Retinal pigment epithelial cell (primary cell): Measurements from ENCODE around the gene OR51V1.
A peak's percentile ranks its signal among the peaks of the same experiment; 100 is the strongest.

Experiments used
- DNase-seq: peaks from one replicate; pipeline ENCODE4 v3.0.0-alpha.2; 2010; ENCODE audit warnings: low read depth
- H3K4me3 ChIP-seq: 2 replicates; pipeline ENCODE4 v1.5.1; 2011; ENCODE audit warnings: mild to moderate bottlenecking, low read length, control low read depth, moderate library complexity
- TF ChIP-seq, protein P1 (sequence below): conservative IDR thresholded peaks from 2 replicates; pipeline ENCODE4 v1.5.1; 2011; ENCODE audit warnings: low read depth, low read length, control low read depth, inconsistent platforms

OR51V1 gene

DNA sequence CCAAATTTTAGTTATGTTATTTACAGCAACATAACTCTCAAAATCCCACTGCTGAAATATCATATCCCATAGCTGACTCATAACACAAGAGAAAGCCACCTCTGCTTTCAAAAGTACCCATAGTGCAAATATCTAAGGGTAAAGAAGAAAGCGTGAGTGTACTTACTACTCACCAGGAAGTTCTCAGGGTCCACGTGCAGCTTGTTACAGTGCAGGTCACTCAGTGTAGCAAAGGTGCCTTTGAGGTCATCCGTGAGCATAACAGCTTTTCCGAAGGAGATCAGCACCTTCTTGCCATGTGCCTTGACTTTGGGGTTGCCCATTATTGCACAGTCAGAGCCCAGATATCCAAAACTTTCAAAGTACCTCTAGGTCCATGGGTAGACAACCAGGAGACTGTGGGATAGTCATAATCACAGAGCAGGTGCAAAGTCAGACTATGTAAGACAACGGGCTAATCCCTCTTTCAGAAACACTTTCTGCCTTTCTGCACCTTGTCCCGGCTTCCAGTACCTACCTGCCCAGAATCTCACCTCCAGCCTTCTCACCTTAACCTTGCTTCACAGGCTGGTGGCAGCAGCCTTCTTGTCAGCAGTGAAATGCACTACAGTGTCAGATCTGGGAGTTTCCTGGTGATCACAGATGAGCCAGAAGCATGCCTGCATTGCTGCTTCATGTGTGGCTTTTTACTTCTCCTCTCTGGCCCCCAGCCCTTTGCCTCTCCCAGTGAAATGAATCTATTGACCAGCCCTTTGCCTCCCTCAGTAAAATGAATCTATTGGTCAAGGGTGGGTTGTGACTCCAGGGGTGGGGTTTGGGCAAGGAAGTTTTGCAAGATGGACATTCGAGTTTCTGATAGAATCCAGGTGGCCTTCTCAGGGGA lies 42.7 kb upstream of the OR51V1 start:
- TF ChIP-seq, protein P1, sequence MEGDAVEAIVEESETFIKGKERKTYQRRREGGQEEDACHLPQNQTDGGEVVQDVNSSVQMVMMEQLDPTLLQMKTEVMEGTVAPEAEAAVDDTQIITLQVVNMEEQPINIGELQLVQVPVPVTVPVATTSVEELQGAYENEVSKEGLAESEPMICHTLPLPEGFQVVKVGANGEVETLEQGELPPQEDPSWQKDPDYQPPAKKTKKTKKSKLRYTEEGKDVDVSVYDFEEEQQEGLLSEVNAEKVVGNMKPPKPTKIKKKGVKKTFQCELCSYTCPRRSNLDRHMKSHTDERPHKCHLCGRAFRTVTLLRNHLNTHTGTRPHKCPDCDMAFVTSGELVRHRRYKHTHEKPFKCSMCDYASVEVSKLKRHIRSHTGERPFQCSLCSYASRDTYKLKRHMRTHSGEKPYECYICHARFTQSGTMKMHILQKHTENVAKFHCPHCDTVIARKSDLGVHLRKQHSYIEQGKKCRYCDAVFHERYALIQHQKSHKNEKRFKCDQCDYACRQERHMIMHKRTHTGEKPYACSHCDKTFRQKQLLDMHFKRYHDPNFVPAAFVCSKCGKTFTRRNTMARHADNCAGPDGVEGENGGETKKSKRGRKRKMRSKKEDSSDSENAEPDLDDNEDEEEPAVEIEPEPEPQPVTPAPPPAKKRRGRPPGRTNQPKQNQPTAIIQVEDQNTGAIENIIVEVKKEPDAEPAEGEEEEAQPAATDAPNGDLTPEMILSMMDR: no peak
- DNase-seq: peak; percentile 7
- H3K4me3 ChIP-seq: no peak overlapping the region

DNA sequence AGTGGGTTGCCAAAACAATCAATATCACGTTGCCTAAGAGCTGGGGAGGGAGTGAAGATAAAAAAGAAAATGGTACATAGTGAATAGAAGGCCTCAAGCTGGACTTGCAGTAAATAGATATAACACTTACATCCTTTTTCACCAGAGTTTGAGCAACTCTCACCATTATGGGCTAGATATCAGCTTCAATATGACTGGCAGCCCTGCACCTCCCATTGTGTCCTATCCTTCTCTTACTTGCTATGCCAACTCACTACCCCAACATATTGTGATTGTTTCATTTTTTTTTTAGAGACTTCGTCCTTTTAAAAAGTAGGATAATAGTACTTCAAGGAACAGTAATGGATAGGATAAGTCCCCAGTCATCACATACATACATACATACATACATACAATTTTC lies 41.7 kb upstream of the OR51V1 start:
- no peak overlapping the region for H3K4me3 ChIP-seq
- TF ChIP-seq, protein P1: no peak
- DNase-seq: no peak

DNA sequence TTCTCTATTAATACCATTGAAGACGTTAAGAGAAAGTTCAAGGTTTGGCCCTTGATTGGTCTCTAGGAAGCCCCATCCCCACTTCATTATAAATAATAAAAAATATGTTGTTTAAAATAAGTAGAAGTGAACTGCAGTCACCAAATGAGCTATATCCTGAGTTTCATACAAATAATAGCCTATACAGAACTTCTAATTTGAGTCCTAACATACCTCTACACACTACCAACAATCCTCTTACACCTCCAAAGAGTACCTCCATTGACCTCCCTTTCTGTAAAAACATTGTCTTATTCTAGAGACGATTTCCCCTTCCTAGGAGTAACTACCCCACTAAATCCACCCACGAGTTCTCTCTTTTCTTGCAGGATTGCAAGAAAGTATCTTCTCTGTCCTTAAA lies 41.0 kb upstream of the OR51V1 start:
- no peak for DNase-seq
- TF ChIP-seq, protein P1: no peak
- no peak overlapping the region for H3K4me3 ChIP-seq

DNA sequence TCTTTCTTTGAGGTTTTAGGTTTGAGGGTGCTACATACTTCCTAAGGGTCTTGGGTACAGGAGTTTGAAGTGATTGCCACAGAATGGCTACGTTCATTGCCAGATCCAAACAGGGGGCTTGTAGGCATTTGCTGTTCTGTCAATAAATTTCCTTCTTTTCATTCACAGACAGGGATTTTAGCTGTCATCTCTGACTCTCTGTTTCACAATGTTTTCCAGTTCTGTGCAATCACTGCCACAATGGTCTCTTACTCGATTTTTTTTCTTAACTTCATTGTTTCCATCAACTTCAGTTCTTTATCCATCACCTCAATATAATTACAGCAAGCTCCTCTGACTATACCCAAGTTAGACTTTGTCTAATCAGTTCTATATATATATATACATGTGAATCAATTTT lies 40.0 kb upstream of the OR51V1 start:
- no peak for DNase-seq
- no peak overlapping the region for H3K4me3 ChIP-seq
- TF ChIP-seq, protein P1: no peak

DNA sequence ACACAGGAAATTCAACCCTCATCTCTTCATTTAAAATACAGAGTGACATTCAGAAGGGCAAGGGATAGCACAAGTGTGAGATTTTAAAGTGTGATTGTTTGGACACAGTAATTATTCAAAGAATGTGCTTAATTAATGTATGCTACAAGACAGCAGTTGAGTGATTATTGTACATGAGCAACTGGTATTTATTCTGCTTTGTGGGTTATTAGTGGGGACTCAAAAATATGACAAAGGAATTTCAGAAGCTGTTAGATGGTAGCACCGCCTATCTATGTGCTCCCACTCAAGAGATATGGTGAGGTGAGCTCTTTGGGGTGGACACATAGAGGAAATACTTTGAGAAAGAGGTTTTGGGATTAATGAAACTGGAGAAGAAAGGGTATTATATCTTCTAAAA lies 39.6 kb upstream of the OR51V1 start:
- no peak overlapping the region for H3K4me3 ChIP-seq
- no peak for DNase-seq
- TF ChIP-seq, protein P1: no peak

DNA sequence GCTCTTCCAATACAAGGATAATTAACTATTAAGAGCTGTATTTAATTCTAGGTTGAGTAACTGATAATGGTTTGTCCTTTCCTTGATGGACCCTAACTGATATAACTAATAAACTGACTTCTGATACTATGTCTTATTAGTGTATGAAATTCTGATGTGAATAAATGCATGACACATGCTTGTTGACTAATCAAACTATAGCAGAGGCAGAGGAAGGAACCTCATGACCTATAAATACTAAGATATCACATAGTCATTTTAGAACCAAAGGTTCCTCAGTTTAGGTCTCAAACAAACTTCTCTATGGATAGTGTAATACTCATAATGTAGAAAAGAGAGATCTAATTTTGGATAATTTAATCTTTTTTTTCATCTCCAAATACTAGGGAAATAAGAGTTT lies 38.6 kb upstream of the OR51V1 start:
- TF ChIP-seq, protein P1: no peak
- no peak for DNase-seq
- no peak overlapping the region for H3K4me3 ChIP-seq

DNA sequence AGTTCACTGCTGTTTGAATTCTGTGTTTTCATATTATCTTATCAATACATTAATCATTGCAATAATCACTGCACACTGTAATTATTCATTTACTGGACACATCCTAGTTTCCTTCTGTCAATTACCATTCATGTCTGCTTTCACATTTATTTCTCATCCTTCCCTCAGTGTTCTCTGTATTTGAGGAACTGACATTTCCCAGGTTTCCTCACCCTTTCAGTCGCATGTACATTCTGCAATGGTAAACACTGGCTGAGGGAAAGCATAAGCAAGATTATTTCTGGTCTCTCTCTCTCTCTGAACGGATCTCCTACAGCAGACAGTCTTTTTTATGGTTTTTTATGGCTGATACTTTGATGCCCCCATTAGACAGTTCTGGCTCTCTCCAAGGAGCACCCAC lies 38.0 kb upstream of the OR51V1 start:
- TF ChIP-seq, protein P1: no peak
- H3K4me3 ChIP-seq: no peak overlapping the region
- no peak for DNase-seq
